MM.1S (cell line): Measurements from ENCODE around the gene GSTA5.
A peak's percentile ranks its signal among the peaks of the same experiment; 100 is the strongest.
"Not testable (repeated sequence)": the region's sequence is repeated elsewhere in the genome, so short reads cannot be mapped to it uniquely, and the experiment has no call there.

Experiments used
- DNase-seq: peaks from one replicate; pipeline ENCODE4 v3.0.0-alpha.2; 2015
- H2AFZ ChIP-seq: fragments of 300-600 bp; sonication (generic); 2 replicates; pipeline ENCODE4 v1.6.0; 2016; ENCODE audit warnings: antibody characterized with exemption, low read length
- H3F3A ChIP-seq: fragments of 300-600 bp; sonication (generic); 2 replicates; pipeline ENCODE4 v1.6.1; 2016; ENCODE audit warnings: mild to moderate bottlenecking, antibody characterized with exemption, low read length, moderate library complexity, mixed read lengths; ENCODE audit not compliant: insufficient read depth
- H3K27ac ChIP-seq: fragments of 300-600 bp; sonication (generic); 2 replicates; pipeline ENCODE4 v1.5.1; 2016; ENCODE audit warnings: mild to moderate bottlenecking, low read length
- H3K27me3 ChIP-seq: fragments of 300-600 bp; sonication (generic); replicated peaks from 2 replicates; pipeline ENCODE4 v1.6.0; 2016; ENCODE audit warnings: low read length; ENCODE audit not compliant: insufficient read depth
- H3K36me3 ChIP-seq: fragments of 300-600 bp; sonication (generic); replicated peaks from 2 replicates; pipeline ENCODE4 v1.6.1; 2016; ENCODE audit warnings: mild to moderate bottlenecking, low read length, mixed read lengths; ENCODE audit not compliant: insufficient read depth
- H3K4me1 ChIP-seq: fragments of 300-600 bp; sonication (generic); 2 replicates; pipeline ENCODE4 v1.6.1; 2016; ENCODE audit warnings: low read length, mixed read lengths
- H3K4me2 ChIP-seq: fragments of 300-600 bp; sonication (generic); 2 replicates; pipeline ENCODE4 v1.6.0; 2016; ENCODE audit warnings: low read depth, low read length
- H3K4me3 ChIP-seq: fragments of 300-600 bp; sonication (generic); 2 replicates; pipeline ENCODE4 v1.5.1; 2016; ENCODE audit warnings: low read length, mixed read lengths
- H3K79me2 ChIP-seq: fragments of 300-600 bp; sonication (generic); 2 replicates; pipeline ENCODE4 v1.6.1; 2016; ENCODE audit warnings: mixed run types, low read length, mixed read lengths
- H3K9ac ChIP-seq: fragments of 300-600 bp; sonication (generic); 2 replicates; pipeline ENCODE4 v1.6.1; 2016; ENCODE audit warnings: low read length, mixed read lengths
- H3K9me2 ChIP-seq: fragments of 300-600 bp; sonication (generic); replicated peaks from 2 replicates; pipeline ENCODE4 v1.6.1; 2016; ENCODE audit warnings: mild to moderate bottlenecking, low read length, mixed read lengths; ENCODE audit not compliant: insufficient read depth
- H3K9me3 ChIP-seq: fragments of 300-600 bp; sonication (generic); replicated peaks from 2 replicates; pipeline ENCODE4 v1.6.1; 2016; ENCODE audit warnings: mild to moderate bottlenecking, low read length, mixed read lengths; ENCODE audit not compliant: insufficient read depth
- H4K20me1 ChIP-seq: fragments of 300-600 bp; sonication (generic); 2 replicates; pipeline ENCODE4 v1.6.1; 2016; ENCODE audit warnings: mild to moderate bottlenecking, low read length, moderate library complexity, mixed read lengths; ENCODE audit not compliant: insufficient read depth
- CTCF ChIP-seq: fragments of 300-600 bp; sonication (generic); IDR thresholded peaks from 2 replicates; pipeline ENCODE4 v1.5.1; 2016; ENCODE audit warnings: antibody characterized with exemption, low read length, mixed read lengths
- EZH2 ChIP-seq: fragments of 300-600 bp; sonication (generic); optimal IDR thresholded peaks from 2 replicates; pipeline ENCODE3; 2017; ENCODE audit warnings: low read depth, mild to moderate bottlenecking, antibody characterized with exemption, low read length, mixed read lengths
- EZH2phosphoT487 ChIP-seq: fragments of 300-600 bp; sonication (generic); IDR thresholded peaks from 2 replicates; pipeline ENCODE4 v1.6.1; 2018; ENCODE audit warnings: antibody characterized with exemption, low read length

GSTA5 gene

GRCh38 chr6:52808660-52809059 lies 32.0 kb downstream of the GSTA5 start:
- H3F3A ChIP-seq, result peaks cover 5% of the 10 kb centered on the region
- H3K79me2 ChIP-seq, result no peaks in the 10 kb centered on the region
- TF ChIP-seq EZH2phosphoT487, result no peak
- no peak for TF ChIP-seq EZH2
- no peak for TF ChIP-seq CTCF
- peaks cover 9% of the 10 kb centered on the region for H3K4me1 ChIP-seq
- H3K4me3 ChIP-seq, result no peak overlapping the region
- H3K9ac ChIP-seq, result no peak overlapping the region
- DNase-seq, result peak; percentile 57
- no peaks in the 10 kb centered on the region for H3K9me2 ChIP-seq
- no peaks in the 10 kb centered on the region for H4K20me1 ChIP-seq
- no peak overlapping the region for H2AFZ ChIP-seq
- H3K27me3 ChIP-seq, result no peaks in the 10 kb centered on the region
- H3K36me3 ChIP-seq, result no peaks in the 10 kb centered on the region
- H3K4me2 ChIP-seq, result peak overlapping the region; percentile 14; the same call in 1 of the 2 replicates
- no peaks in the 10 kb centered on the region for H3K9me3 ChIP-seq
- H3K27ac ChIP-seq, result no peak overlapping the region

- H3K4me3 ChIP-seq, H3K27me3 ChIP-seq, H3K4me2 ChIP-seq, H3K9me2 ChIP-seq, H3K27ac ChIP-seq, H3F3A ChIP-seq, H3K9ac ChIP-seq, DNase-seq, H3K79me2 ChIP-seq, H3K36me3 ChIP-seq, H3K9me3 ChIP-seq, H2AFZ ChIP-seq, H3K4me1 ChIP-seq, H4K20me1 ChIP-seq: not testable (repeated sequence)
Measured at GRCh38 chr6:52803668-52804255, 36.9 kb downstream of the GSTA5 start, which contains the start of gene GSTA1. Gene GSTA1 (minus strand): TSS chr6:52803816. CDS start chr6:52799267, 4,549 bp downstream.

GRCh38 chr6:52802806-52803205 lies 37.8 kb downstream of the GSTA5 start:
- no peak overlapping the region for H3K27ac ChIP-seq
- no peaks in the 10 kb centered on the region for H3K9me3 ChIP-seq
- H3K27me3 ChIP-seq, result no peaks in the 10 kb centered on the region
- no peak overlapping the region for H3K4me2 ChIP-seq
- TF ChIP-seq EZH2phosphoT487 (no peak), CTCF (no peak), EZH2 (no peak)
- no peaks in the 10 kb centered on the region for H3K9me2 ChIP-seq
- no peaks in the 10 kb centered on the region for H3F3A ChIP-seq
- no peak for DNase-seq
- H3K4me3 ChIP-seq, result no peak overlapping the region
- no peak overlapping the region for H3K9ac ChIP-seq
- no peaks in the 10 kb centered on the region for H4K20me1 ChIP-seq
- H3K79me2 ChIP-seq, result no peaks in the 10 kb centered on the region
- H3K36me3 ChIP-seq, result no peaks in the 10 kb centered on the region
- no peak overlapping the region for H2AFZ ChIP-seq
- no peaks in the 10 kb centered on the region for H3K4me1 ChIP-seq

GRCh38 chr6:52801188-52801841 lies 39.3 kb downstream of the GSTA5 start:
- H3K27ac ChIP-seq, result no peak overlapping the region
- H3K4me1 ChIP-seq, result no peaks in the 10 kb centered on the region
- no peak overlapping the region for H2AFZ ChIP-seq
- H3K4me3 ChIP-seq, result no peak overlapping the region
- H3K36me3 ChIP-seq, result no peaks in the 10 kb centered on the region
- H3K4me2 ChIP-seq, result no peak overlapping the region
- no peaks in the 10 kb centered on the region for H3K79me2 ChIP-seq
- no peak overlapping the region for H3K9ac ChIP-seq
- DNase-seq, result no peak
- H3K27me3 ChIP-seq, result no peaks in the 10 kb centered on the region
- no peaks in the 10 kb centered on the region for H3K9me3 ChIP-seq
- no peak for TF ChIP-seq CTCF
- no peak for TF ChIP-seq EZH2phosphoT487
- TF ChIP-seq EZH2, result no peak
- no peaks in the 10 kb centered on the region for H3K9me2 ChIP-seq
- no peaks in the 10 kb centered on the region for H4K20me1 ChIP-seq
- H3F3A ChIP-seq, result no peaks in the 10 kb centered on the region

GRCh38 chr6:52799272-52799671 lies 41.3 kb downstream of the GSTA5 start:
- not testable (repeated sequence) for H3K9ac ChIP-seq

More at GRCh38 chr6:52799272-52799671, 41.3 kb downstream of the GSTA5 start:
- not testable (repeated sequence) for H3K4me3 ChIP-seq, H3F3A ChIP-seq, H3K4me1 ChIP-seq, H3K36me3 ChIP-seq, H4K20me1 ChIP-seq, H3K4me2 ChIP-seq, H3K27ac ChIP-seq, DNase-seq, H2AFZ ChIP-seq, H3K27me3 ChIP-seq, H3K9me3 ChIP-seq, H3K9me2 ChIP-seq, H3K79me2 ChIP-seq
